AG08395 (cell line): ENCODE measurements around the gene IFT81.
"Not testable (repeated sequence)": the region's sequence is repeated elsewhere in the genome, so short reads cannot be mapped to it uniquely, and the experiment has no call there.

Source experiments
- DNase-seq: peaks from one replicate; pipeline ENCODE4 v3.0.0; 2012; ENCODE audit warnings: mixed read lengths, low spot score

Gene IFT81, protein sequence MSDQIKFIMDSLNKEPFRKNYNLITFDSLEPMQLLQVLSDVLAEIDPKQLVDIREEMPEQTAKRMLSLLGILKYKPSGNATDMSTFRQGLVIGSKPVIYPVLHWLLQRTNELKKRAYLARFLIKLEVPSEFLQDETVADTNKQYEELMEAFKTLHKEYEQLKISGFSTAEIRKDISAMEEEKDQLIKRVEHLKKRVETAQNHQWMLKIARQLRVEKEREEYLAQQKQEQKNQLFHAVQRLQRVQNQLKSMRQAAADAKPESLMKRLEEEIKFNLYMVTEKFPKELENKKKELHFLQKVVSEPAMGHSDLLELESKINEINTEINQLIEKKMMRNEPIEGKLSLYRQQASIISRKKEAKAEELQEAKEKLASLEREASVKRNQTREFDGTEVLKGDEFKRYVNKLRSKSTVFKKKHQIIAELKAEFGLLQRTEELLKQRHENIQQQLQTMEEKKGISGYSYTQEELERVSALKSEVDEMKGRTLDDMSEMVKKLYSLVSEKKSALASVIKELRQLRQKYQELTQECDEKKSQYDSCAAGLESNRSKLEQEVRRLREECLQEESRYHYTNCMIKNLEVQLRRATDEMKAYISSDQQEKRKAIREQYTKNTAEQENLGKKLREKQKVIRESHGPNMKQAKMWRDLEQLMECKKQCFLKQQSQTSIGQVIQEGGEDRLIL

DNA sequence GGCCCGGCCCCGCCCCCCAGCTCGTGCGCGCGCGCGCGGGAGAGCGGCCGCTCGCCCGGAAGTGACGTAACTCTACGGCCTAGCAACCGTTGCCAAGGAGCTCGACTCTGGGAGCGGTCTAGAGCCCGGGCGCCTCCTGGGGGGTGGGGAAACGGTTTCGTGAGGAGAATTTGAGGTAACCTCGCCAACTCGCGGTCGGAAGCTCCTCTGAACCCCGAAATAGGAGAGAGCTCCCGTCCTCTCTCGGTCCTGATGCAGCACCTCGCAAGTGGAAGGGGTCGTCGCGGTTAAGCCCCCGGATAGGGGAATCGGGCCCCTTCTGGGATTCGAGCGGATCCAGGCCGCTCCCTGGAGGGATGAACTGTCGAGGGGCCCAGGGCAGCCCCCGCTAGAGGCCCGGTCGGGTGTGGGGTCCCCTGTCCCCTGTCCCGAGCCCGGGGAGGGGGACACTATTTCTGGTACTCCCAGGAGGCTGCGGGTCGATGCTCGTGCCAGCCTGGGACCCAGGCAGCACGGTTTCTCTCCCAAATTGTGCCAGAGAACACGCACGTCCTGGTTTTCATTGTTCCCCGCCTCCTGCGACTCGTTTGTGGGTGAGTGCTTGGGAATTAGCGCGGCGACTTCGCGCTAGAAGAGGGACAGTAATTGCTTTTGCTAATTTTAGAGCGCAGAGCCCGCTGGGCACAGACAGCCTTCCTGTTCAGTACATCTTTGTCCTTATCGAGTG lies at the start of gene IFT81:
Gene IFT81, plus strand, starts transcription at position 89 of the 727 bp plus-strand sequence. CDS start 3,024 bp downstream, outside the sequence.
- DNase-seq, result peak; percentile 99

DNA sequence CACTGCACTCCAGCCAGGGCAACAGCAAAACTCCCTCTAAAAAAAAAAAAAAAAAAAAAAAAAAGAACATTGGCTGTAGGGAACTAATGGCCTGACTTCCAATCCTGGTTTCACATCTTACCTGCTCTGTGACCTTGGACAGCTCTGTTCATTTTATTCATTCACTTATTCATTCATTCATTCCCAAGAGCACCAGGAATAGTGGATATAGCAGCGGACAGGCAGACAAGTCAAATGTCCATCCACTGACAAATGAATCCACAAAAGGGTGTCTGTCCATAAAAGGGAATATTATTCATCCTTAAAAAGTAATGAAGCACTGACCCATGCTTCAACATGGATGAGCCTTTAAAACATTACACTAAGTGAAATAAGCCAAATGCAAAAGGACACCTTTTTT lies 48.3 kb upstream of the IFT81 start:
- no peak for DNase-seq

DNA sequence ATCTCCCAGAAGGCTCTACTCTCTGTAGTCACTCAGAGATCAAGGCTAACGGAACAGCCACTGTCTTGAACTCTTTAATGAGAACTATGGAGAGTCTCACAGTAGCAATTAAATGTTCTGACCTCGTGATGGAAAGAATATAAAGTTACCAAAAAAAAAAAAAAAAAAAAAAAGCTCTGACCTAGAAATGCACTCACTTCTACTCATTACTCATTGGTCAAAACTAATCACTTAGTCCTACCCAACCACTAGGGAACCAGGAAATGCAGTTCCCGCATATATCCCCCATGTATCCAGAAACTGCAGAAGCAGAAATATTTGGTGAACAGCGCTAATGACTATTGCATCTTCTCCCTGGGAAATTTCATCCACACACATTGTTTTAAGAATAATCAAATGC lies 46.4 kb upstream of the IFT81 start:
- no peak for DNase-seq

DNA sequence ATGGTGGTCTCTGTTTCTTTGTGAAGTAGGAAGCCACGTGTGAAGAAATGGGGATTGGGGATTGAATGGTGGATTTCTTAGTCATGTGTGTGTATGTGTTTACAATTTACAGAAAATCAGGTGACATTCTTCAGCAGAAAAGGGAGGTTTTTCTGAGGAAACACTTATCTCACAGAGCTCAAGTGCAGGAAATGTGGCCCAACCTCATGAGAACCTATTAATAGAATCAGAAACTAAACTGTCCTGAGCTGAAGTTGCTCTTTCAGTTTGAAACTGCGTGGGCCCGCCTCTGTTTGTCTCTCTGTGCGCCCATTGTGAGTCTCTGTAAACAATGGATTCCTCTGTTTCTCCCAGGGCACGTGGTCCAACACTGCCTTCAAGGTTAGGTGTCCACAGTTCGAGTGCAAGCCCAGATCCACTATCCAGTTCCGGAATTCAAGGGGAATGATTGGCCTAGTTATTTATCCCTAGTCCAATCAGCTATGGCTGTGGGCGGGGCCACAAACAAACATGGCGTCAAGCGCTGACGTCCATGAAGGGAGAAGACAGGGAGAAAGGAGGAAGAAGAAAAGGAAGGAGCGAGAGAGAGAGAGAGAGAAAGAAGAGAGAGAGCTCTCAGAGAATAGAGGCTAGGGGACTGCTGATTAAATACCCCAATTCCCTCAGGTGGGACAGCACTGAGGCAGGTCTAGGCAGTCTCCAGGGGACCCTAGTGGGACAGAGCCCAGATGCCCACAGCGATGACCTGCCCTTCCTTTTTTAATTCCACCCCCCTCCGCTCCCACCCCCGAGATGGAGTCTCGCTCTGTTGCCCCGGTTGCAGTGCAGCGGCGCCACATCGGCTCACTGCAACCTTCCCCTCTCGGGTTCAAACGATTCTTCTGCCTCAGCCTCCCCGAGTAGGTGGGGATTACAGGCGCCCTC lies 44.4 kb upstream of the IFT81 start:
- no peak for DNase-seq

DNA sequence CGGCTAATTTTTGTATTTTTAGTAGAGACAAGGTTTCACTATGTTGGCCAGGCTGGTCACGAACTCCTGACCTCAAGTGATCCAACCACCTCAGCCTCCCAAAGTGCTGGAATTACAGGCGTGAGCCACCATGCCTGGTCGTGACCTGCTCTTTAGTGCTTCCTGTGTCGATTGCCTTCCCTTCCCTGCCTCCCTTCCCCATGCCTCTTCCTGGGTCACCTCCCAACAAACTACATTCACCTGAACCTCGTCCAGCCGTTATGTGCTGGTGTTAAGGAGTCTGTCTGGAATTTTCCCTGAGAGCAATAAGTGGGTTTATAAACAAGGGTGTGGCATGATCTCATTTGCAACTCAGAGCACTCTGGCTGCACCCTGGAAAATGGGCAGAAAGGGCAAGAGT lies 43.7 kb upstream of the IFT81 start:
- DNase-seq, result no peak

DNA sequence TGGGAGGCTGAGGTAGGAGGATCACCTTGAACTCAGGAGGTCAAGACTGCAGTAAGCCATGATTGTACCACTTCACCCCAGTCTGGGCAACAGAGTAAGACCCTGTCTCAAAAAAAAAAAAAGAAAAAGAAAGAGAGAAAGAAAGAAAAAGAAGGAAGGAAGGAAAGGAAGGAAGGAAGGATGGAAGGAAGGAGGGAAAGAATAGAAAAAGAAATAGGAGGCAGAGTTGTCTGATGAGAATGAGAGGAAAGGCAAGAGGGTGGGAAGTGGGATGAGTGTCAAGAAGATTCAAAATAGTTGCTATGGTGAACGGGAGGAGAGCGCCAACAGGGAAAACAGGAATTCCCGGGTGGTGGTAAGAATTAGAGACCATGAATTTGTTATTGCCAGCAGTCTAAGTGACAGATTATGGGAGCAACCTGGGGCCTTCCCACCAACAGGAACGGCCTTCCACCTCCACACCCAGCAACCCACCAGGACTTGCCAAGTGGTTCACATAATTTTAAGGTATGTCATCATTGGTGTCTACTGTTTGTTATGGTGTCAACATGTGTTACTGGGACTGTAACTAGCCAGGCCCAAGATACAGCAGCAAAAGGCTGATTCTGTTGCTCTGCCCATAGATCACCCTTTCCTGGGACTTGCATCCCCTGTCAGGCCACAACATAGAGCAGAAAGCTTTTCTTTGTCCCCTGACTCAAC lies 39.7 kb upstream of the IFT81 start:
- peak; percentile 16 for DNase-seq

DNA sequence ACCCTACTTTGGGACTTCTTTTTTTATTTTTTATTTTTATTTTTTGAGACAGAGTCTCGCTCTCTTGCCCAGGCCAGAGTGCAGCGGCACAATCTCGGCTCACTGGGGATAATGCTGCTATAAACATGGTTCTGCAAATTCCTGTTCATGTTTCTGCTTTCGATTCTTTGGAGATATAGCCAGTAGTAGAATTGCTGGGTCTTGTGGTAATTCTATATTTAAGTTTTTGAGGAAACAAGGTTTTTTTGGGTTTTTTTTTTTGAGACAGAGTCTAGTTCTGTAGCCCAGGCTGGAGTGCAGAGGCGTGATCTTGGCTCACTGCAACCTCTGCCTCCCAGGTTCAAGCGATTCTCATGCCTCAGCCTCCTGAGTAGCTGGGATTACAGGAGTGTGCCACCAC lies 35.9 kb upstream of the IFT81 start:
- DNase-seq, result not testable (repeated sequence)

DNA sequence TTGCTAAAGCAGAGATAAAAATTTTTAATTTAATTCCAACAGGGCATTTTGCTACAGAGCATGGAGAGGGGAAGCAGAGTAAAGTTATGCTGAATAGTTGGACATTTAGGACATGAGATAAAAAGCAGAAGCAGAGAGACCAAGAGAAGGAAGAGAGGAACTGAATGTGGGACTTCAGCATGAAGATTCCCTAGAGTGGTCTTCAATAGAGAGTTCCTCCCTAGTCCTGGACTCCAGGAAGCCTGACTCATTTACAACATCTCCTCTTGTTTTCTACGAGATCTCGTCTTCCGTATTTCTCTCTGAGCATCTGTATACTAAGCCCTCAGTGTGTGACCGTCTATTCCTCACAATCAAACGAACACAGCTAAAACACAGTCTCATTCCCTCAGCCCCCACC lies 35.2 kb upstream of the IFT81 start:
- DNase-seq, result no peak

DNA sequence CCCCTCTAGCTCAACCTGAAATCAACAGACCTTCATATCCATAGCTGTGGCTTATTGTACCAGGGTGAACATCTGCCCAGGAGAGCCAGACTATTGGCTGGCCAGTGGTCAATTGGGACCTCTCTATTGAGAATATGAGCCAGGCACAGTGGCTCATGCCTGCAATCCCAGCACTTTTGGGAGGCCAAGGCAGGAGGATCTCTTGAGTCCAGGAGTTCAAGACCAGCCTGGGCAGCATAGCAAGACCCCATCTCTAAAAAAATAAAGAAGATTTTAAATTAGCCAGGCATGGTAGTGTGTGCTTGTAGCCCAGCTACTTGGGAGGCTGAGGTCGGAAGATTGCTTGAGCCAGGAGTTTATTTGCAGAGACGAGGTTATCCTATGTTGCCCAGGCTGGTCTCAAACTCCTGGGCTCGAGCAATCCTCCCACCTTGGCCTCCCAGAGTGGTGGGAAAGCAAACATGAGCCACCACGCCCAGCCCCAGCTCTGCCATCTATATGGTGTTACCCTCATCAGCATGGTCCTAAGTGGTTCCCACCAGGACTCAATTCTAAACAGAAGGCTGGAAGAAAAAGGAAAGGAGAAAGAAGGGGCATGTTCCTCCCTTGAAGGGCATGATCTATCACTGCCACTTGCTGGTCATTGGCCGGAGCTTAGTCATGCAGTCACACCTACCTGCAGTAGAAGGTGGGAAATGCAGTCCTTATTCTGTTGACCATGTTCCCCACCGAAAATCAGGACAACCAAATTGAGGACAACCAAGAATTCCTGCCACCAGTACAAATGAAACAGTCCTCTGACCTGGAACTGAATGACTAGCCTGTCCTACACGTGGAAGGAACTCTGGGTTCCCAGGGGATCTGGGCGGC lies 33.7 kb upstream of the IFT81 start:
- no peak for DNase-seq

DNA sequence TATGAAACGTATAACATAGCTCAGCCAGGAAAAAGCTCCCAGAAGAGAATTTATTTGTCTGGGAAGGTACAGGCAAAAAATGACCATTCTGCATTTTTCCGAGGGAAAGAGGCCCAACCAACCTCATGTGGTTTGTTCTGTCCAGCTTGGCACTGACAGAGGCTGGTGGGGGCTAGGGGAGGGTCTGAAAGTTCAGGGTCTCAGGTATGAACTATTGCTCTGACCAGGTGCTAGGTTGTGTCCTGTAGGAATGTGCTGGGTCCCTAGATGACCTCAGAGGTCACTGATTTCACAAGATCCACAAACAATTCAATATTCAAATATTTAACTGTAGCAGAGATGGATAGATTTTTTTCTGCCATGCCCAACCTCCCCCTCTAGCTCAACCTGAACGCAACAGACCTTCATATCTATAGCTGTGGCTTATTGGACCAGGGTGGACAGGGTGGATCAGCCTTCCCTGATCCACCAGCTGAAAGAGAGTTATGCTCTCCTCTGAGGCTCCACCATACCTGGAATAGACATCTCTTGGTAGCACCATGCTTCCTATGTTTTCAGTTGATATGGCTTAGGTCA lies 32.9 kb upstream of the IFT81 start:
- no peak for DNase-seq

DNA sequence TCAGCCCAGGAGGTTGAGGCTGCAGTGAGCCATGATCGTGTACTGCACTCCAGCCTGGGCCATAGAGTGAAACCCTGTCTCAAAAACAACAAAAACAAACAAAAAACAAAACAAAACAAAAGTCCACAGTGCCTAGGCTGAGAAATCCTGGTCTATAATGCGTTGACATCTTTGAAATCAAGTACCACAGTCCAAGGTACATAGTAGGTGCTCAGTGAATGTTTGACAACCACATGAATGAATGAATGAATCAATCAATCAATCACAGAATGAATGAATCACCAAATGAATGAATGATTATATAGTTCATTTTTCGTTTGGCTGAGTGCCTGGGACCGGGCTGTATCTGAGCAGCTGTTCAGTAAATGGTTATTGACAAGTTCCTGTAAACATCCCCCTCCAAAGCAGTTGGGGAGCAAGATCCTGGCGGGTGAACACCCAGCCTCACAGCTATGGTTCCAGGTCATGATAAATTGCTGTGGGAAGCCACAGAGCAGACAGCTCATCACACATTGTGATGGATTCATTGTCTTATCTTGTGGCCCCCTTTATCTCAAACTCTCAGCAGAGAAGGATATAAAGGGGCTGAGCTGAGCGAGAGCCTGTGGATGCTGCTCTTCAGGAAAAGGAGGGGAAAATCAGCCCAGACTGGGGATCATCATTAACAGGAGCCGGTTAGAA lies 30.4 kb upstream of the IFT81 start:
- no peak for DNase-seq

DNA sequence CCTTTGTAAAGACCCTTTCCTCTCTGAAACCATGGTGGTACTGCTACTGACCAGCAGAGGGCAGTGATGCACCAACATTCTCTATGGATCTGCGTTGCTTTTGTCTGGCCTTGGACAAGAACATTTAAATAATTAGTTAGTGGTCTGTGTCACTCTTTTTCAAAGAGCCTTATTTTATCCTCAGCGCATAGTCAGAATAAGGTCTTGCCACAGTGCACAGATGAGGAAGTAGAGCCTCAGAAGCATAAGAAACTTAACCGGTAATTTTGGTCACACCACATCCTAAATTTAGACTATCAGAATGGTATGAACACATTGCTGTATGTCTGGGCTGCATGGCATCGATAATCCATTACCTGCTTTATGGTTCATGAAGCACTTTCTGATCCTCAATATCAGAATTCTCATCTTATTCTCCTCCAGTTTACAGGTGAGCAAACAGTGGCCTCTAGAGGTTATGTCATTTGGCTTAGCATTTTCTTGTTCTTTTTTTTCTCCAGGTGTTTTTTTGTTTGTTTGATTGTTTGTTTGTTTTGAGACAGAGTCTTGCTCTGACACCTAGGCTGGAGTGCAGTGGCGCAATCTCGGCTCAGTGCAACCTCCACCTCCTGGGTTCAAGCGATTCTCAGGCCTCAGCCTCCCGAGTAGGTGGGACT lies 23.7 kb upstream of the IFT81 start:
- DNase-seq, result peak; percentile 78

DNA sequence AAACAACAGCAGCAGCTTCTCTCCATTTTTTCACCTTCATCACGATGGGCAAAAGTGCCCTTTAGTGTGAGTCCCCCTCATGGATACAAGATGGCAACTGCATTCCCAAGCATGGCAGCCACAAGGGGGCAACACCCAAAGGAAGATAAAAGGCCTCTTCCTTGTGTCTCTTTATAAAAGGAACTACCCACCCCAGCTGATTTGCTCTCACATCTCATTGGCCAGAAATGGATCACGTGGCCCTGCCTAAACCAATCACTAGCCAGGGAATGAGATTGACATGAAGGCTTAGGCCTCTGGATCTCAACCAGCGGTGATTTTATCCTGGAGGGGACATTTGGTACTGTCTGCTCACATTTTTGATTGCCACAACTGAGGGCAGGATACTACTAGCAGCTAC lies 21.9 kb upstream of the IFT81 start:
- peak; percentile 44 for DNase-seq

DNA sequence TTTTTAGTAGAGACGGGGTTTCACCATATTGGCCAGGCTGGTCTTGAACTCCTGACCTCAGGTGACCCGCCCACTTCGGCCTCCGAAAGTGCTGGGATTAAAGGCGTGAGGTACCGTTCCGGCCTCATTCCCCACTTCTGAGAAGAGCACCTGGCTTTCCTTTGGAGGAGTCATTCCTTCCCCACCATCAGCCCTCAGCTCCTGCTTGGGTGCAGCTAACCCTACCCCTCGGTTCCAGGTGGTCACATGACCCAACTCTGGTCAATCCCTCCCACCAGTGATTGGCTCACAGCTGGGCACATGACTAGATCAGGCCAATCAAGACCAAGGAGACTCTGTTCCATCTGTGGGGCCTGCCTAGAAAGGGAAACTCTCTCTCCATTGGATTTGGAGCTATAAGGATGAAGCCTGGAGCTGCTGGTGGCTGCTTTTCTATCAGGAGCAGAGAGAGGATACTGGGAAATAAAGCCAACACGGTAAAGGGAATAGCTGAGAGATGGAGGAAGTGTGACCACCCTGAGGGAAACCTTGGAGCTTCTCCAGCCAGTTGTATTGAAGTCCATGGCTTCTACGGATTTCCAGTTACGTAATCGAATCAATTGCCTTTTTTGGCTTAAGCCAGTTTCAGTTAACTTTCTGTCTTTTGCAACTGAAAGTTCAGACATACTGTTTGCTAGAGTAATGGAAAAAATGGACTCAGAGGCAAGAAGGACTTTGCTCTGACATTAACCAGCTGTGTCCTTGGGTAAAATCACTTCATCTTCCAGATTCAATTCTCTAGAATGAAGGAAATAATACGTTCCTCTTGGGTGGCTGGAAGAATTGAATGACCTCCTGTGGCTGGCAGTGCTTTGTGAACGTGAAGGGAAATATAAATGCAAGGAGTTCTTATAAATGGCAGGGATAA lies 19.7 kb upstream of the IFT81 start:
- DNase-seq, result no peak

DNA sequence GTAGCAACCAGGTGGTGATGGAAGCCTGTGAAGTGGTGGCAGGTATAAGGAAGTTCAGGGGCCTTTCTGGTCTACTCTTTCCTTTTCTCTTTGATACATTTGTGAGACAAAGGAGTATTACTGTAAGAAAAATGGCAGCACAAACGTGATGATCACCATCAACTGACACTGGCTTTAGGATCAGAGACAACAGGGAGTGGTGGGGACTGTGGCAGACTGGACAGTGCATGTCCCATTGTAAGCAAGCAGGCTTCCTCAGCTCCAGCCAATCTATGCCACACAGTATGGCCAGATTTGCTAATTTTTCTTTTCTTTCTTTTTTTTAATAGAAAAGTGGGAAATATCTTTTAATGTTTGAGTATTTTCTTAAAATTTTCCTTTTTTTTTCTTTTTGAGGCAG lies 19.0 kb upstream of the IFT81 start:
- no peak for DNase-seq

DNA sequence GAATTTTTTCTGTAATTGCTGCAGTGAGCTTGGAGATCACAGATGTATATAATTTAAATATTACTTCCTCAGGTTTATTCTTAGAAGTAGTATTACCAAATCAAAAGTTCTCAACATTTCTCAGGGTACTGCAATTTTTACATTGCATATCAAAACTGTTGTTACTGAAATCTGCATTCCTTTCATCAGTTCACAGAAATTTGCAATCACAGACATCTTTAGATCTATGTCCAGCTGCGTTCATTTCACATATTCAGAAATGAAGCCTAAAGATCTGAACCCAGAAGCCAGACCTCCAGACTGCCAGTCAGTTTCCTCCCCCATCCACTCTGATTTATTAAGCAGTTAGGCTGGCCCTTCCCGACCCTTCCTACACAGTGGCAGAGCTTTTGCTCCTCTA lies 18.2 kb upstream of the IFT81 start:
- no peak for DNase-seq
